Mucosa of descending colon (tissue), 3 donors: ENCODE data around the gene SLC6A3. TPM values are rescaled to one million over a fixed set of nuclear protein-coding genes. Genes with fewer than 3 reads are reported as not detected.

Experiments used
- ATAC-seq: fragments of 200-7000 bp; cut with Tn5 transposase; one replicate; pipeline ENCODE4 v1.9.1; 2020; ENCODE audit warnings: mild to moderate bottlenecking, moderate library complexity
- DNase-seq, 3 donors: peaks; one replicate each; pipeline ENCODE4 v3.0.0-alpha.2; 2020
- H3K36me3 ChIP-seq: fragments of 200-600 bp; one replicate; pipeline ENCODE4 v1.8.0; 2021; ENCODE audit warnings: low read depth, mild to moderate bottlenecking
- H3K4me1 ChIP-seq: fragments of 200-600 bp; one replicate; pipeline ENCODE4 v1.8.0; 2021; ENCODE audit warnings: low read depth, mild to moderate bottlenecking
- H3K4me3 ChIP-seq: fragments of 200-600 bp; one replicate; pipeline ENCODE4 v1.8.0; 2021; ENCODE audit warnings: mild to moderate bottlenecking
- H3K9me3 ChIP-seq: fragments of 200-600 bp; one replicate; pipeline ENCODE4 v1.8.0; 2021; ENCODE audit warnings: mild to moderate bottlenecking
- intact Hi-C, 2 donors: fragments of 100-400 bp; cut with DNase I in 1 of 2; cut with micrococcal nuclease in 1 of 2; formaldehyde crosslinking; loops; one replicate each; pipeline versions ENCODE4 v1.11.0 to v1.11.1; 2022; cut with DNase I, micrococcal nuclease
- total RNA-seq, 3 donors: library from RNA; stranded (reverse); fragmentation: NEBNext Ultra II Directional in 2 of 3; extraction: Animal tissue kit (Norgen Biotek cat#: 25700) in 2 of 3; gene quantifications; one replicate each; pipeline versions ENCODE4 v1.2.1 to v1.2.4, GENCODE V29; 2021 to 2023
- TF ChIP-seq, protein P1 (sequence below): fragments of 200-600 bp; IDR thresholded peaks from one replicate; pipeline ENCODE4 v1.8.0; 2022; ENCODE audit warnings: antibody characterized with exemption, mild to moderate bottlenecking
- donor health status: DM: no; HTN: no; CAD: no; lungs with moderate emphysema.
- donor health status: DM: no; HTN: no; CAD: no.
- donor health status: DM: no; HTN: yes; CAD: no.

SLC6A3 gene
- total RNA-seq, 3 donors from 2014 or later: not detected

DNA sequence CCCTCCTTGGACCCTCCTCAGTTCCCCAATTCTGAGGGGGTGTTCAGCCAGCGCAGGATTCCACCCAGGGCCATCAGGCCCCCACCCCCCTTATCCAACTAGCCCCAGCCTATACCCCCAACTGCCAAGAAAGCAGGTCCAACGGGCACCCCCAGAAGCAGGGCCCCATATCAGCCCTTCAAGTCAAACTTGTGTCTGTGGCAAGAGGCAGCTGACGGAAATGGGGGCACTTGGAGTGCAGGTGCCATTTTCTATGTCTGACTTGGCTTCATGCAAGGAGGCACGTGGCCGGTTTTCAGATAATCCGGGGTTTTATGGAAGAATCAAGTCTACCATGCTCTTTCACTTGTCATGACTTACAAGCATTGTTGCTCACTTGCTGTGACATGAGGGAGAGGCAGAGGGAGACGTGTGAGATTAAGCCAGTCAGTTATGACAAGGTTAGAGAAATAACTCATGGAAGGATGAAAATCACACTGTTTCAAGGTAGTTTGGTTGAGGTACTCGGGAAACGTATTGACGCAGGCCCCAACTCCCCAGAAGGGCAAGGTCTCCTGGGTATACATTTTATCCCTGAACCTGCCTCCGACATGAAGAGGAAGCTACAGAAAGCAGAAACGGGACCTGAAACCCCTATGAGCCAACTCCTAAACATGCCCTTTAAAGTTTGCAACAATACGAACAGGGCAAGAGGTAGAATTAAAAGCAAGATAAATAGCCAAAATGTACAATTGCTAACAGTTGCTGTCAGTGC, 73.8 kb downstream of the SLC6A3 start:
- TF ChIP-seq, protein P1, sequence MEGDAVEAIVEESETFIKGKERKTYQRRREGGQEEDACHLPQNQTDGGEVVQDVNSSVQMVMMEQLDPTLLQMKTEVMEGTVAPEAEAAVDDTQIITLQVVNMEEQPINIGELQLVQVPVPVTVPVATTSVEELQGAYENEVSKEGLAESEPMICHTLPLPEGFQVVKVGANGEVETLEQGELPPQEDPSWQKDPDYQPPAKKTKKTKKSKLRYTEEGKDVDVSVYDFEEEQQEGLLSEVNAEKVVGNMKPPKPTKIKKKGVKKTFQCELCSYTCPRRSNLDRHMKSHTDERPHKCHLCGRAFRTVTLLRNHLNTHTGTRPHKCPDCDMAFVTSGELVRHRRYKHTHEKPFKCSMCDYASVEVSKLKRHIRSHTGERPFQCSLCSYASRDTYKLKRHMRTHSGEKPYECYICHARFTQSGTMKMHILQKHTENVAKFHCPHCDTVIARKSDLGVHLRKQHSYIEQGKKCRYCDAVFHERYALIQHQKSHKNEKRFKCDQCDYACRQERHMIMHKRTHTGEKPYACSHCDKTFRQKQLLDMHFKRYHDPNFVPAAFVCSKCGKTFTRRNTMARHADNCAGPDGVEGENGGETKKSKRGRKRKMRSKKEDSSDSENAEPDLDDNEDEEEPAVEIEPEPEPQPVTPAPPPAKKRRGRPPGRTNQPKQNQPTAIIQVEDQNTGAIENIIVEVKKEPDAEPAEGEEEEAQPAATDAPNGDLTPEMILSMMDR: no peak
- no peaks in the 10 kb centered on the region for H3K9me3 ChIP-seq
- DNase-seq (no peak), ATAC-seq (no peak)
- intact Hi-C loops: no loop called here
- no peak overlapping the region for H3K4me3 ChIP-seq
- H3K36me3 ChIP-seq: no peaks in the 10 kb centered on the region
- H3K4me1 ChIP-seq: no peaks in the 10 kb centered on the region

DNA sequence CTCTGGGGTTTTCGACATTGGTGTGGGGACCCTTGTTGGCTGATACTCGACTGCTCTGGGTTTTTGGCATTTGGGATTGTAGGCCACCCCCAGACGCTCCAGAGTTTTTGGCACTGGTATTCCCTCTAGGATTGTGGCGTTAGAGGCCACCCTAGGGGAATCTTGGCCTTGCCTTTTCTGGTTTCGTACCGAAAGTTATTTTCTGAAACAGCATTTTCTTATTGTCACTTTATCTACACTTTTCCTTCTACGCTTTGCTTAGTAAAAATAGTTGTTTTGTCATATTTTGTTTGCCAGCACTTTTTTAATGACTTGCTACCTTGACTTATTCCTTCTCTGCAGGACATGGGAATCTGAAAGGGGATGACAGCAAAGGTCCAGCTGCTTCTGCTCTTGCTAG, 75.2 kb downstream of the SLC6A3 start:
- H3K9me3 ChIP-seq: no peaks in the 10 kb centered on the region
- DNase-seq: no peak
- no peaks in the 10 kb centered on the region for H3K36me3 ChIP-seq
- H3K4me1 ChIP-seq: no peaks in the 10 kb centered on the region
- TF ChIP-seq, protein P1: no peak
- no peak for ATAC-seq
- intact Hi-C loops: no loop called here
- no peak overlapping the region for H3K4me3 ChIP-seq

DNA sequence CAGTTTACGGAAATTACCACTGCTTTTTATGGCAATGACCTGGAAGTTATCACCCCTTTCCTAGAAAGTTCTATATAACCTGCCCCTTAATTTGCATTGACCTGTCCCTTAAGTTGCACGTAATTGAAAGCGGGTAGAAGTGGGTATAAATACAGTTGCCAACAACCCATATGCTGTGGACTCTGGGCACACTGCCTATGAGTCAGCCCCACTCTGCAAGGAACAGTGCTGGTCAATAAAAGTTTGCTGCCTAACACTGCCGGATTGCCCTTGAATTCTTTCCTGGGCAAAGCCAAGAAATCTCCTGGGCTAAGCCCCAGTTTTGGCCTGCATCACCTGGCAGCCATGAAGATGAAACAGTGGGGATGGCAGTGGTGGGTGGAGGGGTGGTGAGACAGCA, 76.5 kb downstream of the SLC6A3 start:
- intact Hi-C loops: no loop called here
- Histone ChIP-seq H3K4me3 (no peak overlapping the region), H3K4me1 (no peaks in the 10 kb centered on the region), H3K36me3 (no peaks in the 10 kb centered on the region), H3K9me3 (no peaks in the 10 kb centered on the region)
- TF ChIP-seq, protein P1: no peak
- DNase-seq (no peak), ATAC-seq (peak; percentile 57)

DNA sequence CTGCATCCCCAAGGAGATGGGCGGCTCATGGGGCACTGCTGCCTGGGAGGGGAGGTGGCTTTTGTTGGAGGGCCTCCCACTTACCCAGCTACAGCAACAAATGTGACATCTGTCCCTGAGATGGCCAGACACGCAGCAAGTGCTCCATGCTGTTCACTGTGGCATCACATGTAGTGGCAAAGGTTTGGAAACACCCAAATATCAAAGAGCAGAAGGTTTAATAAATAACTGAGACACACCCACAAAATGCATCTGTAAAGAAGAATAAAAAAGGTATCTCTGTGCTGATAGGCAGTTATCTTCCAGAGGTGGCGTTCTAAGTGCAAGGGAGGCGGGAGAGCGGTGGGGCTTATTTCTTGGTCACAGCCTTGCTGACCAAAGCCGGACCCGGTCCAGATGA, 77.0 kb downstream of the SLC6A3 start:
- no peaks in the 10 kb centered on the region for H3K36me3 ChIP-seq
- ATAC-seq (no peak), DNase-seq (no peak)
- no peaks in the 10 kb centered on the region for H3K9me3 ChIP-seq
- TF ChIP-seq, protein P1: no peak
- no peak overlapping the region for H3K4me3 ChIP-seq
- no peaks in the 10 kb centered on the region for H3K4me1 ChIP-seq
- intact Hi-C loops: no loop called here

DNA sequence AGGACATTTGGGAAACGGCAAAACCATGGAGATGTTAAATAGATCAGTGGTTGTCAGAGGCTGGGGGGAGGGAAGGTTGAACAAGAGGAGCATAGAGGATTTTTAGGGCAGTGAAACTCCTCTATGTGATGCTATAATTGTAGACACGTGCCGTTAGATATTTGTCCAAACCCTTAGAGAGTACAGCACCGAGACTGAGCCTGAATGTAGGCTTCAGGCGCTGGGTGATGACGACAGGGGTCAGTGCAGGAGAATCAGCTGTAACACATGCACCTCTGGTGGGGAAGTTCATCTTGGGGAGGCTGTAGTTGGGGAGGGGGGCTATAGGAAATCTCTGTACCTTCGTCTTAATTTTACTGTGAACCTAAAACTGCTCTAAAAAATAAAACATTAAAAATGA, 78.1 kb downstream of the SLC6A3 start:
- TF ChIP-seq, protein P1: no peak
- Histone ChIP-seq H3K9me3 (no peaks in the 10 kb centered on the region), H3K4me1 (no peaks in the 10 kb centered on the region), H3K4me3 (no peak overlapping the region), H3K36me3 (no peaks in the 10 kb centered on the region)
- DNase-seq (no peak), ATAC-seq (no peak)
- intact Hi-C loops: no loop called here

DNA sequence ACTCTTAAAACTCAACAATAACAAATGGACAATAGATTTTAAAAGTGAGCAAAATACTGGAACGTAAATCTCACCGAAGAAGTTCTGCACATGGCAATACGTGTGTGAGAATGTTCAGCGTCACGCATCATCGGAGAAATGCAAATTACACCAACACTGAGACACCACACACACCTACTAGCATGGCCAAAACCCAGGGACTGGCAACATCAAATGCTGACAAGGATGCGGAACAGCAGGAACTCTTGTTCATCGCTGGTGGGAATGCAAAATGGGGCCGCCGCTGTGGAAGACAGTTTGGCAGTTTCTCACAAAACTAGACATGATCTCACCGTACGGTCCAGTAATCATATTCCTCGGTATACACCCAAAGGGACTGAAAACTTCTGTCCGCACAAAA, 78.7 kb downstream of the SLC6A3 start:
- Histone ChIP-seq H3K4me1 (no peaks in the 10 kb centered on the region), H3K9me3 (no peaks in the 10 kb centered on the region), H3K4me3 (no peak overlapping the region), H3K36me3 (no peaks in the 10 kb centered on the region)
- no peak for DNase-seq
- peak; percentile 40 for ATAC-seq
- intact Hi-C loops: no loop called here
- TF ChIP-seq, protein P1: no peak
